PC-9 (cell line): Measurements from ENCODE around the gene MT1G. TPM values are rescaled to one million over a fixed set of nuclear protein-coding genes. Genes with fewer than 3 reads are reported as not detected.

ENCODE experiments used
- BruUV-seq: library from RNA; stranded (reverse); fragments of 400-500 nt; replicated peaks from 2 replicates; lab custom pipeline; 2021; lab: Mats Ljungman, UMichigan
- CTCF ChIA-PET: fragments of 300-600 bp; sonication (Branson Sonifier 250); formaldehyde crosslinking; loops from one replicate; lab custom pipeline; 2022; ENCODE audit warnings: antibody characterized with exemption; lab: Charles Lee
- POLR2A ChIA-PET: fragments of 300-600 bp; sonication (Branson Sonifier 250); formaldehyde crosslinking; loops from one replicate; lab custom pipeline; 2022; ENCODE audit warnings: antibody characterized with exemption; ENCODE audit not compliant: unreplicated experiment; lab: Charles Lee
- DNase-seq, 2 experiments: peaks; one replicate each; pipeline versions ENCODE4 v3.0.0 to v3.0.0-alpha.2; 2015 to 2022; ENCODE audit warnings: mixed read lengths in 1 of 2
- H2AFZ ChIP-seq: fragments of 200-600 bp; sonication (generic); 2 replicates; pipeline ENCODE4 v1.8.1; 2017; ENCODE audit warnings: antibody characterized with exemption
- H3F3A ChIP-seq: fragments of 200-600 bp; sonication (generic); 2 replicates; pipeline ENCODE4 v1.8.1; 2017; ENCODE audit warnings: antibody characterized with exemption, mild to moderate bottlenecking, low read depth; ENCODE audit not compliant: insufficient read depth
- H3K27ac ChIP-seq: fragments of 200-600 bp; sonication (generic); 2 replicates; pipeline ENCODE4 v1.6.1; 2016; ENCODE audit warnings: mixed run types
- H3K27me3 ChIP-seq: fragments of 200-600 bp; sonication (generic); 2 replicates; pipeline ENCODE4 v1.6.1; 2016; ENCODE audit warnings: low read depth, mixed run types; ENCODE audit not compliant: insufficient read depth
- H3K36me3 ChIP-seq: fragments of 200-600 bp; sonication (generic); 2 replicates; pipeline ENCODE4 v1.6.1; 2016; ENCODE audit warnings: low read depth, mixed run types
- H3K4me1 ChIP-seq: fragments of 200-600 bp; sonication (generic); replicated peaks from 2 replicates; pipeline ENCODE4 v1.6.1; 2016; ENCODE audit warnings: mixed run types; ENCODE audit not compliant: insufficient read depth
- H3K4me2 ChIP-seq: fragments of 200-600 bp; sonication (generic); 2 replicates; pipeline ENCODE4 v1.6.1; 2017; ENCODE audit warnings: mixed run types
- H3K4me3 ChIP-seq: fragments of 200-600 bp; sonication (generic); 2 replicates; pipeline ENCODE4 v1.6.1; 2016; ENCODE audit warnings: mixed run types
- H3K79me2 ChIP-seq: fragments of 200-600 bp; sonication (generic); 2 replicates; pipeline ENCODE4 v1.6.1; 2017; ENCODE audit warnings: low read depth, mixed run types
- H3K9me2 ChIP-seq: fragments of 200-600 bp; sonication (generic); 2 replicates; pipeline ENCODE4 v1.8.1; 2017; ENCODE audit warnings: mild to moderate bottlenecking; ENCODE audit not compliant: insufficient read depth
- H3K9me3 ChIP-seq: fragments of 200-600 bp; sonication (generic); 2 replicates; pipeline ENCODE4 v1.8.1; 2016; ENCODE audit warnings: low read depth; ENCODE audit not compliant: insufficient read depth
- H4K20me1 ChIP-seq: fragments of 200-600 bp; sonication (generic); 2 replicates; pipeline ENCODE4 v1.8.1; 2017; ENCODE audit not compliant: insufficient read depth
- EZH2 ChIP-seq: fragments of 200-600 bp; sonication (generic); IDR thresholded peaks from 2 replicates; pipeline ENCODE4 v1.8.0; 2017; ENCODE audit warnings: antibody characterized with exemption, low read depth
- intact Hi-C: fragments of 100-400 bp; cut with micrococcal nuclease; formaldehyde crosslinking; loops from one replicate; pipeline ENCODE4 v1.10.0; 2022; ENCODE audit not compliant: unreplicated experiment
- total RNA-seq: library from RNA; stranded (reverse); gene quantifications from 2 replicates; pipeline ENCODE4 v1.2.3, GENCODE V29; 2021
- TF ChIP-seq, protein P1 (sequence below): fragments of 200-600 bp; sonication (generic); conservative IDR thresholded peaks from 2 replicates; pipeline ENCODE4 v1.6.1; 2017; ENCODE audit warnings: mixed run types, antibody characterized with exemption, mild to moderate bottlenecking, moderate library complexity

Gene MT1G
- total RNA-seq, 1 experiment from 2014 or later, result not detected

DNA sequence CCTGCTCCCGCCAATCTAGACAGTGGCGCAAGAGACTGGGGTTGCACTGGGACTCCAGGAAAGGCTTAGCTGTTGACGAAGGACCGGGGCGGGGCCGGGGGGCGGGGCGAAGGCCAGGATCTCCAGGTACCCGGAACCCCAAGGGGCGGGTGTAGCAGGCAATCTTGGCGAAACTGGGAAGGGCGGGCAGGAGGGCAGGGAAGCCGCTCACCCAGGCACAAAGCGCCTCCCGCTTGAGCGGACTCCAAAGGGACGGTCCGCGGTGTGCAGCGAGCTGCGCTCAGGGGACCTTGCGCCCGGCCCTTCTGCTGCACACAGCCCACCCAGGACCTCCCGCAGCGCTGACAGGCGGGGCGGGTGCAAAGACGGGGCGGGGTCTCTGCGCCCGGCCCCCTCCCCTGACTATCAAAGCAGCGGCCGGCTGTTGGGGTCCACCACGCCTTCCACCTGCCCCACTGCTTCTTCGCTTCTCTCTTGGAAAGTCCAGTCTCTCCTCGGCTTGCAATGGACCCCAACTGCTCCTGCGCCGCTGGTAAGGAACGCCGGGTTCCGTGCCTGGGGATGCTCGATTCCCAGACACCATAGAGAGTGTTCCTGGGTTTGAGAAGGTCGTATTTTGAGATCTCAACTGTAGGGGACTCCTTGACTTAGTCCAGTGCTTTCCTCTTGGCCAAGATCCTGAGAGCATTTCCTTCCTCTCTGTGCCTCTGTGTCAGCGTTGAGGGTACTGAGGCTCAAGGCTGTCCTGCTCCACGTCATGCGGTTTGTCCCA, 10.1 kb downstream of the MT1G start, which contains the start of gene MT1F:
Gene MT1F (plus strand): TSS at position 405 of the 772 bp plus-strand sequence. CDS start 100 bp downstream, at position 505.
- ChIA-PET CTCF (interaction anchor here (0.6 to 0.7 kb wide), 2 partner anchors 54 to 70 kb away, joined by 3 read pairs; no protein-coding TSS in a partner anchor), POLR2A (interaction anchor here (0.5 to 0.8 kb wide), 5 partner anchors 49 to 751 kb away, joined by 3 to 9 read pairs (median 4); partner anchors contain the start of gene MT2A)
- Histone ChIP-seq H4K20me1 (no peaks in the 10 kb centered on the region), H3K4me1 (peaks cover 19% of the 10 kb centered on the region), H3K4me3 (peak within 1 kb of the TSS; percentile 55), H3F3A (peaks cover 22% of the 10 kb centered on the region; the same call in 1 of the 2 replicates), H3K27me3 (peaks cover 11% of the 10 kb centered on the region), H3K9me2 (no peaks in the 10 kb centered on the region), H3K79me2 (no peaks in the 10 kb centered on the region), H3K27ac (no peak within 1 kb of the TSS), H2AFZ (peak within 1 kb of the TSS; percentile 82), H3K36me3 (no peaks in the 10 kb centered on the region), H3K4me2 (peak within 1 kb of the TSS; percentile 82), H3K9me3 (no peaks in the 10 kb centered on the region)
- DNase-seq, result peak; percentile 81 to 83
- no TSS peak for BruUV-seq
- intact Hi-C loops, result loop anchor here (1.0 kb wide), 1 partner anchor 25 kb away; the partner anchor contains the start of gene MT1X
- TF ChIP-seq, protein P1, sequence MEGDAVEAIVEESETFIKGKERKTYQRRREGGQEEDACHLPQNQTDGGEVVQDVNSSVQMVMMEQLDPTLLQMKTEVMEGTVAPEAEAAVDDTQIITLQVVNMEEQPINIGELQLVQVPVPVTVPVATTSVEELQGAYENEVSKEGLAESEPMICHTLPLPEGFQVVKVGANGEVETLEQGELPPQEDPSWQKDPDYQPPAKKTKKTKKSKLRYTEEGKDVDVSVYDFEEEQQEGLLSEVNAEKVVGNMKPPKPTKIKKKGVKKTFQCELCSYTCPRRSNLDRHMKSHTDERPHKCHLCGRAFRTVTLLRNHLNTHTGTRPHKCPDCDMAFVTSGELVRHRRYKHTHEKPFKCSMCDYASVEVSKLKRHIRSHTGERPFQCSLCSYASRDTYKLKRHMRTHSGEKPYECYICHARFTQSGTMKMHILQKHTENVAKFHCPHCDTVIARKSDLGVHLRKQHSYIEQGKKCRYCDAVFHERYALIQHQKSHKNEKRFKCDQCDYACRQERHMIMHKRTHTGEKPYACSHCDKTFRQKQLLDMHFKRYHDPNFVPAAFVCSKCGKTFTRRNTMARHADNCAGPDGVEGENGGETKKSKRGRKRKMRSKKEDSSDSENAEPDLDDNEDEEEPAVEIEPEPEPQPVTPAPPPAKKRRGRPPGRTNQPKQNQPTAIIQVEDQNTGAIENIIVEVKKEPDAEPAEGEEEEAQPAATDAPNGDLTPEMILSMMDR, result no peak
- no peak for TF ChIP-seq EZH2

DNA sequence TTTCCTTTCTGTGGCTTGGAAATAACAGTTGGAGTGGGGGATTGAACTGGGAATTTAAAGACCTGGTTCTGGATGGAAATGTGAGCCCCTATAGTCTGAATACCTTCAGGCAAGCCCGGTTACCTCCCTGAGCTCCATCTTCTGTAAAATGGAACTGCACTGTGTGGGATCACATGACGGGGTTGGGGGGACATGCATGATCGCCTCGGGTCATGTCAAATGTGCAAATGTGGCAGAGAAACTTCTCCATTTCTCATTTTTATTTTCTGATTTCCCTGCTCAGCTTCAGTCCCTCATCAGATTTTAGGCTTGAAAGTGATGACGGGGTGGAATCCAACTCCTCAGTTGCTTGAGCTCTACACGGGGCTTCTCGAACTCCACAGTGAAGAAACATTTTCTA, 14.6 kb downstream of the MT1G start:
- Histone ChIP-seq H3K4me3 (no peak overlapping the region), H3K27me3 (peaks cover 8% of the 10 kb centered on the region; the same call in 1 of the 2 replicates), H3K4me1 (peaks cover 34% of the 10 kb centered on the region), H4K20me1 (peaks cover 5% of the 10 kb centered on the region; the same call in 1 of the 2 replicates), H3K4me2 (no peak overlapping the region), H3K36me3 (no peaks in the 10 kb centered on the region), H2AFZ (no peak overlapping the region), H3K9me3 (no peaks in the 10 kb centered on the region), H3K9me2 (no peaks in the 10 kb centered on the region), H3K27ac (no peak overlapping the region), H3K79me2 (no peaks in the 10 kb centered on the region), H3F3A (peaks cover 36% of the 10 kb centered on the region; the same call in 1 of the 2 replicates)
- ChIA-PET CTCF (no interaction called here), POLR2A (interaction anchor here (0.6 to 0.7 kb wide), 2 partner anchors 49 to 1007 kb away, joined by 3 to 11 read pairs; no protein-coding TSS in a partner anchor)
- no peak for TF ChIP-seq EZH2
- TF ChIP-seq, protein P1, result no peak
- intact Hi-C loops, result no loop called here
- DNase-seq, result no peak
- no TSS peak for BruUV-seq

DNA sequence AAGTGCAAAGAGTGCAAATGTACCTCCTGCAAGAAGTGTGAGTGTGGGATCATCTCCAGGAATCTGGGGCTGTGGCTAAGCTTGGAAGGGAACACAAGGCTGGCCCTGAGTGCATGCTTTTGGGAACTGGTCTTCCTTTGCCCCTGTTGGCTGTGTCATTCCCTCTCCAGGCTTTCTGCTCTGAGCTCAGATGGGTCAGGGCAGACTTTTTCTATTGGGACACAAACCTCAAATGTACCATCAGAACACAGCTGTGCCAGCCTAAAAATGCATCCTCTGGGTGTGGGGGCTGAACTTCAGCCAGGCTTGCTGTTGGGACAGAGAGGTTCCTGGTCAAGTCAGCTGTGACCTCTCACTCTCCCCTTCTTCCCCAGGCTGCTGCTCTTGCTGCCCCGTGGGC, 15.3 kb downstream of the MT1G start:
- no peaks in the 10 kb centered on the region for H3K9me2 ChIP-seq
- H3K36me3 ChIP-seq, result no peaks in the 10 kb centered on the region
- H3K79me2 ChIP-seq, result no peaks in the 10 kb centered on the region
- H3K9me3 ChIP-seq, result no peaks in the 10 kb centered on the region
- H3K4me2 ChIP-seq, result no peak overlapping the region
- H4K20me1 ChIP-seq, result peaks cover 5% of the 10 kb centered on the region; the same call in 1 of the 2 replicates
- peaks cover 36% of the 10 kb centered on the region; the same call in 1 of the 2 replicates for H3F3A ChIP-seq
- no peak overlapping the region for H3K27ac ChIP-seq
- no TSS peak for BruUV-seq
- ChIA-PET CTCF (no interaction called here), POLR2A (no interaction called here)
- DNase-seq, result no peak
- no peak overlapping the region for H3K4me3 ChIP-seq
- no peak overlapping the region for H2AFZ ChIP-seq
- TF ChIP-seq EZH2, result no peak
- TF ChIP-seq, protein P1, result no peak
- 0 out of 2 replicates have a peak, but pooled peaks cover 3% of the 10 kb centered on the region for H3K27me3 ChIP-seq
- peaks cover 30% of the 10 kb centered on the region for H3K4me1 ChIP-seq
- intact Hi-C loops, result no loop called here
